Stimulated activated CD4-positive, alpha-beta T cell treated with anti-CD3 and anti-CD28 coated beads, Interleukin-2, amount 100 ng/mL, for 4 hours (primary cell): Measurements from ENCODE around the gene PCDHB7.
"Not testable (repeated sequence)": the region's sequence is repeated elsewhere in the genome, so short reads cannot be mapped to it uniquely, and the experiment has no call there.

Experiments used
- DNase-seq: peaks from one replicate; pipeline ENCODE4 v3.0.0-alpha.2; 2020; ENCODE audit warnings: low read depth

PCDHB7 gene

GRCh38 chr5:141172381-141173204 is at the start of gene PCDHB7:
Gene PCDHB7, plus strand, starts transcription at chr5:141172644. Its CDS starts 192 bp downstream, at chr5:141172836.
- no peak for DNase-seq

GRCh38 chr5:141123396-141124135 is 48.9 kb upstream of the PCDHB7 start:
- DNase-seq, result not testable (repeated sequence)

- DNase-seq, result no peak
These were observed 45.1 kb upstream of the PCDHB7 start for GRCh38 chr5:141127305-141127704.

DNA sequence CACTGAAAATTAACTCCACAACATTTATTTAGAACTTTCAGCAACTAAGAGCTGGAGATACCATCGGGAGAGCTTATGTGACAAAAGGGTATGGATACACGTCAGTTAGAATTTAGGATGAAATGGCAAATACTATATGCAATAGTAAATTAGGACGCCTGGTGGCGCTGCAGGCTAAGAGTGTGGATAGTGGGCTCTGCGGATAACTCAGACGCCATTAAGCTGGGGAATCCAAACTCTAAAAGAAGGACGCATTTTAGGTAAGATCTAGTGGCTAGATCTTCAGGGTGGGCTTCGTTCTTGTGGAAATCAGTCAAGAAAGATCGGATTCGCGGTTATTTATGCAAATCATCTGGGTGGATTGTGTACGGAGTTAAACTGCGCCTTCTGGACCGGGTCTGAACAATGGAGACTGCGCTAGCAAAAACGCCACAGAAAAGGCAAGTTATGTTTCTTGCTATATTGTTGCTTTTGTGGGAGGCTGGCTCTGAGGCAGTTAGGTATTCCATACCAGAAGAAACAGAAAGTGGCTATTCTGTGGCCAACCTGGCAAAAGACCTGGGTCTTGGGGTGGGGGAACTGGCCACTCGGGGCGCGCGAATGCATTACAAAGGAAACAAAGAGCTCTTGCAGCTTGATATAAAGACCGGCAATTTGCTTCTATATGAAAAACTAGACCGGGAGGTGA is 37.3 kb upstream of the PCDHB7 start, which contains the start of gene PCDHB5:
Gene PCDHB5, plus strand, starts transcription at position 177 of the 688 bp plus-strand sequence. Its CDS starts 229 bp downstream, at position 406.
- no peak for DNase-seq

- DNase-seq, result no peak
These were observed 36.7 kb upstream of the PCDHB7 start for GRCh38 chr5:141135718-141136266.

DNA sequence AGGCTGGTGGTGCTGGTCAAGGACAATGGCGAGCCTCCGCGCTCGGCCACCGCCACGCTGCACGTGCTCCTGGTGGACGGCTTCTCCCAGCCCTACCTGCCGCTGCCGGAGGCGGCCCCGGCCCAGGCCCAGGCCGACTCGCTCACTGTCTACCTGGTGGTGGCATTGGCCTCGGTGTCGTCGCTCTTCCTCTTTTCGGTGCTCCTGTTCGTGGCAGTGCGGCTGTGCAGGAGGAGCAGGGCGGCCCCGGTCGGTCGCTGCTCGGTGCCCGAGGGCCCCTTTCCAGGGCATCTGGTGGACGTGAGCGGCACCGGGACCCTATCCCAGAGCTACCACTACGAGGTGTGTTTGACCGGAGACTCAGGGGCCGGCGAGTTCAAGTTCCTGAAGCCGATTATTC is 35.1 kb upstream of the PCDHB7 start:
- not testable (repeated sequence) for DNase-seq

DNA sequence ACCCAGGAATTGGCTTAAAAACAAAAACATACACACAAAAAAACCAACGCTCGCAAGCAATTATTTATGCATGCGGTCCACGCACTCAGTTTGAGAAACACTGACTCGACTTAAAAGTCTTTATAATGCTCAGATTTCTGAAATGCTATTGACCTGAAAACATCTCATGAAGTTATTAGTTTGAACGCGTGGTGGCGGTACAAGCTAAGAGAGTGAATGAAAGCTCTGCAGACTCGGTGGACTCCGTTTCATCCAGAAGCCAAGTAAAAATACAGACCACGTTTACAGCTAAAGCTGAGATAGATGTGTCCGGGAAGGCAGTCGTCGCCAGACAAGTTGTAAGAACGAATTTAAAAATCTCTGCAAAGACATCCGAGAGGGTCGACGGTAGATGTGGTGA is 22.6 kb upstream of the PCDHB7 start, which contains the start of gene PCDHB6:
Gene PCDHB6, plus strand, starts transcription at position 246 of the 400 bp plus-strand sequence. CDS start 201 bp downstream, outside the sequence.
- DNase-seq, result no peak

DNA sequence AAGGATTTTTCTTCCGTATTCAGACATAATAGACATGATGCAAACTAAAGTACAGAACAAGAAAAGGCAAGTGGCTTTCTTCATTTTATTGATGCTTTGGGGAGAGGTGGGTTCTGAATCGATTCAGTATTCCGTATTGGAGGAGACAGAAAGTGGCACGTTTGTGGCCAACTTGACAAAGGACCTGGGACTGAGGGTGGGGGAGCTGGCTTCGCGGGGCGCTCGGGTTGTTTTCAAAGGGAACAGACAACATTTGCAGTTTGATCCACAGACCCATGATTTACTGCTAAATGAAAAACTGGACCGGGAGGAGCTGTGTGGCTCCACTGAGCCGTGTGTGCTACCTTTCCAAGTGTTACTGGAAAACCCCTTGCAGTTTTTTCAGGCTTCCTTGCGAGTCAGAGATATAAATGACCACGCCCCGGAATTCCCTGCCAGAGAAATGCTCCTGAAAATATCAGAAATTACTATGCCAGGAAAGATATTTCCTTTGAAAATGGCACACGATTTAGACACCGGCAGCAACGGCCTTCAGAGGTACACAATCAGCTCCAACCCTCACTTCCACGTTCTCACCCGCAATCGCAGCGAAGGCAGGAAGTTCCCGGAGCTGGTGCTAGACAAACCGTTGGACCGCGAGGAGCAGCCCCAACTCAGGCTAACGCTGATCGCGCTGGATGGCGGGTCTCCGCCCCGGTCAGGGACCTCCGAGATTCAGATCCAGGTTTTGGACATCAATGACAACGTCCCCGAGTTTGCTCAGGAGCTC is 22.0 kb upstream of the PCDHB7 start:
- no peak for DNase-seq

GRCh38 chr5:141150993-141151325 is 21.5 kb upstream of the PCDHB7 start:
- DNase-seq, result no peak

DNA sequence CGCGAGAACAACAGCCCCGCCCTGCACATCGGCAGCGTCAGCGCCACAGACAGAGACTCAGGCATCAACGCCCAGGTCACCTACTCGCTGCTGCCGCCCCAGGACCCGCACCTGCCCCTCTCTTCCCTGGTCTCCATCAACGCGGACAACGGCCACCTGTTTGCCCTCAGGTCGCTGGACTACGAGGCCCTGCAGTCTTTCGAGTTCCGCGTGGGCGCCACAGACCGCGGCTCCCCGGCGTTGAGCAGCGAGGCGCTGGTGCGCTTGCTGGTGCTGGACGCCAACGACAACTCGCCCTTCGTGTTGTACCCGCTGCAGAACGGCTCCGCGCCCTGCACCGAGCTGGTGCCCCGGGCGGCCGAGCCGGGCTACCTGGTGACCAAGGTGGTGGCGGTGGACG is 20.8 kb upstream of the PCDHB7 start:
- DNase-seq, result not testable (repeated sequence)

DNA sequence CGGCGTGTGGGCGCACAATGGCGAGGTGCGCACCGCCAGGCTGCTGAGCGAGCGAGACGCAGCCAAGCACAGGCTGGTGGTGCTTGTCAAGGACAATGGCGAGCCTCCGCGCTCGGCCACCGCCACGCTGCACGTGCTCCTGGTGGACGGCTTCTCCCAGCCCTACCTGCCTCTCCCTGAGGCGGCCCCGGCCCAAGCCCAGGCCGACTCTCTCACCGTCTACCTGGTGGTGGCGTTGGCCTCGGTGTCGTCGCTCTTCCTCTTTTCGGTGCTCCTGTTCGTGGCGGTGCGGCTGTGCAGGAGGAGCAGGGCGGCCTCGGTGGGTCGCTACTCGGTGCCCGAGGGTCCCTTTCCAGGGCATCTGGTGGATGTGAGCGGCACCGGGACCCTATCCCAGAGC is 20.3 kb upstream of the PCDHB7 start:
- not testable (repeated sequence) for DNase-seq

- DNase-seq, result no peak
These were observed 16.7 kb upstream of the PCDHB7 start for GRCh38 chr5:141155540-141156374.

- not testable (repeated sequence) for DNase-seq
These were observed 15.1 kb upstream of the PCDHB7 start for GRCh38 chr5:141157356-141157755.

GRCh38 chr5:141157901-141158300 is 14.5 kb upstream of the PCDHB7 start:
- not testable (repeated sequence) for DNase-seq

DNA sequence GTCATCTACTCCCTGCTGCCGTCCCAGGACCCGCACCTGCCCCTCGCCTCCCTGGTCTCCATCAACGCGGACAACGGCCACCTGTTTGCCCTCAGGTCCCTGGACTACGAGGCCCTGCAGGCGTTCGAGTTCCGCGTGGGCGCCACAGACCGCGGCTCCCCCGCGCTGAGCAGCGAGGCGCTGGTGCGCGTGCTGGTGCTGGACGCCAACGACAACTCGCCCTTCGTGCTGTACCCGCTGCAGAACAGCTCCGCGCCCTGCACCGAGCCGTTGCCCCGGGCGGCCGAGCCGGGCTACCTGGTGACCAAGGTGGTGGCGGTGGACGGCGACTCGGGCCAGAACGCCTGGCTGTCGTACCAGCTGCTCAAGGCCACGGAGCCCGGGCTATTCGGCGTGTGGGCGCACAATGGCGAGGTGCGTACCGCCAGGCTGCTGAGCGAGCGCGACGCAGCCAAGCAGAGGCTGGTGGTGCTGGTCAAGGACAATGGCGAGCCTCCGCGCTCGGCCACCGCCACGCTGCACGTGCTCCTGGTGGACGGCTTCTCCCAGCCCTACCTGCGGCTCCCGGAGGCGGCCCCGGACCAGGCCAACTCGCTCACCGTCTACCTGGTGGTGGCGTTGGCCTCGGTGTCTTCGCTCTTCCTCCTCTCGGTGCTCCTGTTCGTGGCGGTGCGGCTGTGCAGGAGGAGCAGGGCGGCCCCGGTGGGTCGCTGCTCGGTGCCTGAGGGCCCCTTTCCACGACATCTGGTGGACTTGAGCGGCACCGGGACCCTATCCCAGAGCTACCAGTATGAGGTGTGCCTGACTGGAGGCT is 2.1 kb downstream of the PCDHB7 start:
- not testable (repeated sequence) for DNase-seq

GRCh38 chr5:141175933-141176332 is 3.5 kb downstream of the PCDHB7 start:
- no peak for DNase-seq

DNA sequence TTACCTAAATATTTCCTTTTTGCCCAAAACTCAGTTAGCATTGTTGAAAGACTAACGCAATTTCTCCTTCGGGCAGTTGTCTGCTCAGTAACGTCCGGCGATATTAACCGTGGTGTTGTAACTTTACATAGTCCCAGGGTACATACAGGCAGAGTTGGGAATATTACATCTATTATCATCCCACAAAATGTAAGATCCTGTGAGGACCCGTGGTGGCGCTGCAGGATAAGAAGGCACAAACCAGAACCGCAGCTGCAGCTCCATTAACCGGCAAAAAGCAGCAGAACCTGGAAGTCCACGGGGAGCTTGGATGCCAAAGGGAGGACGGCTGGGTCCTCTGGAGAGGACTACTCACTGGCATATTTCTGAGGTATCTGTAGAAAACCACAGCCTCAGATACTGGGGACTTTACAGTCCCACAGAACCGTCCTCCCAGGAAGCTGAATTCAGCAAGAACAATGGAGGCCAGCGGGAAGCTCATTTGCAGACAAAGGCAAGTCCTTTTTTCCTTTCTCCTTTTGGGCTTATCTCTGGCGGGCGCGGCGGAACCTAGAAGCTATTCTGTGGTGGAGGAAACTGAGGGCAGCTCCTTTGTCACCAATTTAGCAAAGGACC is 5.2 kb downstream of the PCDHB7 start, which contains the start of gene PCDHB8:
Gene PCDHB8, plus strand, starts transcription at position 214 of the 615 bp plus-strand sequence. Its CDS starts 245 bp downstream, at position 459.
- DNase-seq, result not testable (repeated sequence)

GRCh38 chr5:141179371-141179770 is 6.9 kb downstream of the PCDHB7 start:
- DNase-seq, result not testable (repeated sequence)

- not testable (repeated sequence) for DNase-seq
These were observed 7.4 kb downstream of the PCDHB7 start for GRCh38 chr5:141179876-141180275.
